Stomach (tissue), 9 donors: ENCODE measurements around the gene PTPRF. TPM values are rescaled to one million over a fixed set of nuclear protein-coding genes. Genes with fewer than 3 reads are reported as not detected.

Experiments used
- DNase-seq, 2 donors: peaks; one replicate each; pipeline versions ENCODE4 v3.0.0 to v3.0.0-alpha.2; 2013 to 2019
- H3K27ac ChIP-seq, 5 donors: fragments of 200-600 bp in 4 of 5; sonication (generic) in 4 of 5; one replicate each; pipeline ENCODE4 v1.5.1; 2013 to 2019; ENCODE audit warnings: mild to moderate bottlenecking in 1 of 5, moderate library complexity in 1 of 5
- H3K27me3 ChIP-seq, 3 donors: fragments of 200-600 bp; sonication (generic); one replicate each; pipeline ENCODE4 v1.5.1; 2017 to 2019; ENCODE audit warnings: mixed run types in 1 of 3
- H3K36me3 ChIP-seq, 4 donors: fragments of 200-600 bp; sonication (generic); 1 replicate in 3 of 4; 2 replicates in 1 of 4; pipeline ENCODE4 v1.5.1; 2016 to 2019
- H3K4me1 ChIP-seq, 4 donors: fragments of 200-600 bp; sonication (generic); one replicate each; pipeline ENCODE4 v1.5.1; 2016 to 2019
- H3K4me3 ChIP-seq, 4 donors: fragments of 200-600 bp; sonication (generic) in 3 of 4; one replicate each; pipeline ENCODE4 v1.5.1; 2016 to 2019; ENCODE audit warnings: mild to moderate bottlenecking in 1 of 4
- H3K9me3 ChIP-seq, 4 donors: fragments of 200-600 bp; sonication (generic); one replicate each; pipeline ENCODE4 v1.5.1; 2016 to 2019
- EP300 ChIP-seq: sonication (generic); formaldehyde crosslinking; IDR thresholded peaks from one replicate; pipeline ENCODE4 v1.6.1; 2017; ENCODE audit warnings: antibody characterized with exemption
- POLR2A ChIP-seq, 4 donors: fragments of 450-650 bp; IDR thresholded peaks; one replicate each; pipeline ENCODE4 v1.6.1; 2016; ENCODE audit warnings: antibody characterized with exemption in 4 of 4, control low read depth in 2 of 4, mild to moderate bottlenecking in 1 of 4, moderate library complexity in 1 of 4
- POLR2AphosphoS5 ChIP-seq, 3 donors: sonication (generic); formaldehyde crosslinking; IDR thresholded peaks; one replicate each; pipeline ENCODE4 v1.6.1; 2016; ENCODE audit warnings: antibody characterized with exemption in 3 of 3
- WGBS, 5 donors: extraction: QIAGEN DNeasy Blood & Tissue Kit in 3 of 5; methylation state at CpG; one replicate each; pipeline versions ENCODE4 v1.1.5 to v1.1.7; 2013 to 2018; 5-methylcytosine and 5-hydroxymethylcytosine counted together
- intact Hi-C: fragments of 100-400 bp; cut with DNase I; formaldehyde crosslinking; loops from one replicate; pipeline ENCODE4 v1.15.1; 2023; ENCODE audit warnings: low total_unique reads
- polyA plus RNA-seq, 3 donors: library from polyadenylated mRNA; stranded (reverse); fragments of 200-250 nt; gene quantifications; one replicate each; pipeline ENCODE4 v1.2.3, GENCODE V29; 2013
- total RNA-seq, 5 donors: library from RNA; depleted of rRNA; stranded (reverse); fragments of >200 nt; gene quantifications; one replicate each; pipeline versions ENCODE4 v1.1.0 to v1.2.3, GENCODE V29; 2014 to 2016
- TF ChIP-seq, protein P1 (sequence below), 7 experiments: fragments of 450-650 bp in 4 of 7; fragments of 200-600 bp in 3 of 7; sonication (generic) in 3 of 7; IDR thresholded peaks; one replicate each; pipeline ENCODE4 v1.5.1; 2016 to 2019; ENCODE audit warnings: antibody characterized with exemption in 7 of 7, control low read depth in 2 of 7, mild to moderate bottlenecking in 1 of 7
- donor health status: healthy with polysubstance abuse.
- donor health status: Bipolar disorder and iron deficiency.
- donor health status: healthy.

Gene PTPRF
- total and polyA plus RNA-seq, 8 donors = 11.3 to 282 (median 82.0) TPM

GRCh38 chr1:43510621-43511020, 20.1 kb upstream of the PTPRF start:
- WGBS, 5 donors = 85 to 94% (median 90%) methylated on average over 5 of the region's 5 CpGs
- Histone ChIP-seq H3K4me1 (no peaks in the 10 kb centered on the region), H3K27me3 (peaks cover 0 to 15% (median 0%) of the 10 kb centered on the region in 3 donors), H3K9me3 (no peaks in the 10 kb centered on the region), H3K27ac (no peak overlapping the region), H3K36me3 (no peaks in the 10 kb centered on the region), H3K4me3 (no peak overlapping the region)
- no peak for DNase-seq
- intact Hi-C loops = no loop called here
- TF ChIP-seq EP300 (no peak), POLR2AphosphoS5 (IDR thresholded peaks at IDR 0.05) (no peak), POLR2A (IDR thresholded peaks at IDR 0.05) (no peak)
- TF ChIP-seq, protein P1, sequence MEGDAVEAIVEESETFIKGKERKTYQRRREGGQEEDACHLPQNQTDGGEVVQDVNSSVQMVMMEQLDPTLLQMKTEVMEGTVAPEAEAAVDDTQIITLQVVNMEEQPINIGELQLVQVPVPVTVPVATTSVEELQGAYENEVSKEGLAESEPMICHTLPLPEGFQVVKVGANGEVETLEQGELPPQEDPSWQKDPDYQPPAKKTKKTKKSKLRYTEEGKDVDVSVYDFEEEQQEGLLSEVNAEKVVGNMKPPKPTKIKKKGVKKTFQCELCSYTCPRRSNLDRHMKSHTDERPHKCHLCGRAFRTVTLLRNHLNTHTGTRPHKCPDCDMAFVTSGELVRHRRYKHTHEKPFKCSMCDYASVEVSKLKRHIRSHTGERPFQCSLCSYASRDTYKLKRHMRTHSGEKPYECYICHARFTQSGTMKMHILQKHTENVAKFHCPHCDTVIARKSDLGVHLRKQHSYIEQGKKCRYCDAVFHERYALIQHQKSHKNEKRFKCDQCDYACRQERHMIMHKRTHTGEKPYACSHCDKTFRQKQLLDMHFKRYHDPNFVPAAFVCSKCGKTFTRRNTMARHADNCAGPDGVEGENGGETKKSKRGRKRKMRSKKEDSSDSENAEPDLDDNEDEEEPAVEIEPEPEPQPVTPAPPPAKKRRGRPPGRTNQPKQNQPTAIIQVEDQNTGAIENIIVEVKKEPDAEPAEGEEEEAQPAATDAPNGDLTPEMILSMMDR (IDR thresholded peaks at IDR 0.05) = no peak

- Histone ChIP-seq H3K4me3 (no peak overlapping the region), H3K4me1 (no peaks in the 10 kb centered on the region), H3K9me3 (no peaks in the 10 kb centered on the region), H3K36me3 (no peaks in the 10 kb centered on the region), H3K27me3 (peaks cover 0 to 15% (median 0%) of the 10 kb centered on the region in 3 donors), H3K27ac (no peak overlapping the region)
- DNase-seq = no peak
- no peak for TF ChIP-seq EP300
- TF ChIP-seq, protein P1 (IDR thresholded peaks at IDR 0.05) = no peak
- TF ChIP-seq POLR2AphosphoS5 (IDR thresholded peaks at IDR 0.05) = no peak
- TF ChIP-seq POLR2A (IDR thresholded peaks at IDR 0.05) = no peak
- 58 to 82% (median 78%) methylated on average over 1 of the region's 1 CpG for WGBS, 5 donors
- intact Hi-C loops = no loop called here
These were observed 19.3 kb upstream of the PTPRF start for GRCh38 chr1:43511394-43511793.

GRCh38 chr1:43512133-43512532, 18.6 kb upstream of the PTPRF start:
- H3K36me3 ChIP-seq = no peaks in the 10 kb centered on the region
- H3K27me3 ChIP-seq = peaks cover 0 to 9% (median 0%) of the 10 kb centered on the region in 3 donors
- H3K4me3 ChIP-seq = no peak overlapping the region
- TF ChIP-seq EP300 = no peak
- no peak for TF ChIP-seq POLR2A (IDR thresholded peaks at IDR 0.05)
- TF ChIP-seq POLR2AphosphoS5 (IDR thresholded peaks at IDR 0.05) = no peak
- TF ChIP-seq, protein P1 (IDR thresholded peaks at IDR 0.05) = no peak
- 76 to 93% (median 82%) methylated on average over 2 of the region's 2 CpGs for WGBS, 5 donors
- H3K4me1 ChIP-seq = no peaks in the 10 kb centered on the region
- no peak overlapping the region for H3K27ac ChIP-seq
- intact Hi-C loops = no loop called here
- no peak for DNase-seq
- H3K9me3 ChIP-seq = no peaks in the 10 kb centered on the region

DNA sequence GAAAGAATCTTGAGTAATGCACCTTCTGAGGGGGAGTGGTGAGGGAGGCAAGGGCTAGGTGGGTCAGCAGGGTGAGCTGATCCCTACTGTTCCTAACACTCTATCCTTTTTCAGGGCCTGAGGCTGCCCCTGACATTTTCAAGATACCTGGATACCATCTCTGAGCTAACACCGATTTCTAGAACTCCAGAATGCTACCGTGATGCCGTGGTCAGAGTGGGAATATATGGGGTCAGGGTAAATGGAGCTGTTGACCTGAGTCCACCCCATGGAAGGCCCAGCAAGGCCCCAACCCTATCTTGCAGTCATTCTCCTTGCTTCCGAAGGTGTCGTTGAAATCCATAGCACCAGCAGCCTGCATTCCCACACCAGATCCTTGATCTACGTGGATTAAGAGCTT, 18.0 kb upstream of the PTPRF start:
- intact Hi-C loops = no loop called here
- no peaks in the 10 kb centered on the region for H3K36me3 ChIP-seq
- no peaks in the 10 kb centered on the region for H3K9me3 ChIP-seq
- 93 to 95% (median 94%) methylated on average over 6 of the region's 6 CpGs for WGBS, 5 donors
- no peaks in the 10 kb centered on the region for H3K4me1 ChIP-seq
- no peak overlapping the region for H3K4me3 ChIP-seq
- H3K27me3 ChIP-seq = peaks cover 0 to 3% (median 0%) of the 10 kb centered on the region in 3 donors
- TF ChIP-seq, protein P1 (IDR thresholded peaks at IDR 0.05) = no peak
- TF ChIP-seq POLR2A (IDR thresholded peaks at IDR 0.05) (no peak), EP300 (no peak), POLR2AphosphoS5 (IDR thresholded peaks at IDR 0.05) (no peak)
- no peak for DNase-seq
- no peak overlapping the region for H3K27ac ChIP-seq
